GM13976 (cell line): ENCODE data around the gene TAF1D.
"Not testable (repeated sequence)": the region's sequence is repeated elsewhere in the genome, so short reads cannot be mapped to it uniquely, and the experiment has no call there.

Source experiments
- DNase-seq: peaks from one replicate; pipeline ENCODE4 v3.0.0; 2012; ENCODE audit warnings: low spot score
- in situ Hi-C: fragments of 300-500 bp; cut with MboI; formaldehyde crosslinking; loops from one replicate; pipeline ENCODE4 v1.12.0; 2022; ENCODE audit warnings: low sequenced_read_pairs, mixed read lengths, inconsistent platforms; ENCODE audit not compliant: unreplicated experiment
- TF ChIP-seq, protein P1 (sequence below): IDR thresholded peaks from 2 replicates; pipeline ENCODE4 v1.5.1; 2012; ENCODE audit warnings: borderline replicate concordance, mild to moderate bottlenecking; ENCODE audit not compliant: insufficient read depth; ENCODE audit errors: extremely low read depth, missing control alignments, control extremely low read depth

TAF1D gene

DNA sequence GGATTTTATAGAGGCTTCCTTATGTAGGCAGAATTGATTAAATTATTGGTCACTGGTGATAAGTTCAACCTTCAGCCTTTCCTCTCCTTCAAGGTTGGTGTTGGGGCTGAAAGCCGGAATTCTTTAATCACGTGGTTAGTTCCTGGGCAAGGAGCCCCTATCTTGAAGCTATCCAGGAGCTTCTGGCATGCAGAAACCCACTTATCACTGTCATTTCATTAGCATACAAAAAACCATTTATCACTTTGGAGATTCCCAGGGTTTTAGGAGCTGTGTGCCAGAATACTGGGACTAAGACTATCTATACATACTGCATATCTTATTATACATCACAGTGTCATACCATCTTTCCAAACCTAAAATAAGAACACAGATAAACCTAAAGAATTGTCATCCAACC lies 24.3 kb upstream of the TAF1D start:
- in situ Hi-C loops: no loop called here
- no peak for DNase-seq
- TF ChIP-seq, protein P1, sequence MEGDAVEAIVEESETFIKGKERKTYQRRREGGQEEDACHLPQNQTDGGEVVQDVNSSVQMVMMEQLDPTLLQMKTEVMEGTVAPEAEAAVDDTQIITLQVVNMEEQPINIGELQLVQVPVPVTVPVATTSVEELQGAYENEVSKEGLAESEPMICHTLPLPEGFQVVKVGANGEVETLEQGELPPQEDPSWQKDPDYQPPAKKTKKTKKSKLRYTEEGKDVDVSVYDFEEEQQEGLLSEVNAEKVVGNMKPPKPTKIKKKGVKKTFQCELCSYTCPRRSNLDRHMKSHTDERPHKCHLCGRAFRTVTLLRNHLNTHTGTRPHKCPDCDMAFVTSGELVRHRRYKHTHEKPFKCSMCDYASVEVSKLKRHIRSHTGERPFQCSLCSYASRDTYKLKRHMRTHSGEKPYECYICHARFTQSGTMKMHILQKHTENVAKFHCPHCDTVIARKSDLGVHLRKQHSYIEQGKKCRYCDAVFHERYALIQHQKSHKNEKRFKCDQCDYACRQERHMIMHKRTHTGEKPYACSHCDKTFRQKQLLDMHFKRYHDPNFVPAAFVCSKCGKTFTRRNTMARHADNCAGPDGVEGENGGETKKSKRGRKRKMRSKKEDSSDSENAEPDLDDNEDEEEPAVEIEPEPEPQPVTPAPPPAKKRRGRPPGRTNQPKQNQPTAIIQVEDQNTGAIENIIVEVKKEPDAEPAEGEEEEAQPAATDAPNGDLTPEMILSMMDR: no peak

DNA sequence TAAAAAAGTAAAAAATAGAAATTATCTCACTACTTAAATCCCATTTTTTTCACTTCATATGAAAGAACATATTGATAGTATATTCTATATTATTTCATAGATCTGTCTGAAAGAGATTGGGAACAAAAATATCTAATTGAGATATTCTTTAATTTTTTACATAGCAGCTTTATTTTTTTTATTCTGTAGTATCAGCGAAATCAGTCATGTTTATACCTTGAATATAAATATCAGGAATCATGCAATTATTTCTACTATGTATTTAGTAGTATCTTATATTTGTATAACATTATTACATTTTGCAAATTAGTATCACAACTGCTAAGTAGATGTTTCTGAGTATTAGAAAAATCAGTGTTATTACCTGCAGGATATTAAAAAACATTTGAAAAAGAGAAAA lies 20.6 kb upstream of the TAF1D start:
- TF ChIP-seq, protein P1: no peak
- no peak for DNase-seq
- in situ Hi-C loops: no loop called here

DNA sequence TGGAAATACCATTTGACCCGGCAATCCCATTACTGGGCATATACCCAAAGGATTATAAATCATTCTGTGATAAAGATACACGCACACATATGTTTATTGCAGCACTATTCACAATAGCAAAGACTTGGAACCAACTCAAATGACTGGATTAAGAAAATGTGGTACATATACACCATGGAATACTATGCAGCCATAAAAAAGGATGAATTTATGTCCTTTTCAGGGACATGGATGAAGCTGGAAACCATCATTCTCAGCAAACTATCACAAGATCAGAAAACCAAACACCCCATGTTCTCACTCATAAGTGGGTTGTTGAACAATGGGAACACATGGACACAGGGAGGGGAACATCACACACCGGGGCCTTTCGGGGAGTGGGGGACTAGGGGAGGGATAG lies 17.8 kb upstream of the TAF1D start:
- DNase-seq, in situ Hi-C loops: not testable (repeated sequence)

DNA sequence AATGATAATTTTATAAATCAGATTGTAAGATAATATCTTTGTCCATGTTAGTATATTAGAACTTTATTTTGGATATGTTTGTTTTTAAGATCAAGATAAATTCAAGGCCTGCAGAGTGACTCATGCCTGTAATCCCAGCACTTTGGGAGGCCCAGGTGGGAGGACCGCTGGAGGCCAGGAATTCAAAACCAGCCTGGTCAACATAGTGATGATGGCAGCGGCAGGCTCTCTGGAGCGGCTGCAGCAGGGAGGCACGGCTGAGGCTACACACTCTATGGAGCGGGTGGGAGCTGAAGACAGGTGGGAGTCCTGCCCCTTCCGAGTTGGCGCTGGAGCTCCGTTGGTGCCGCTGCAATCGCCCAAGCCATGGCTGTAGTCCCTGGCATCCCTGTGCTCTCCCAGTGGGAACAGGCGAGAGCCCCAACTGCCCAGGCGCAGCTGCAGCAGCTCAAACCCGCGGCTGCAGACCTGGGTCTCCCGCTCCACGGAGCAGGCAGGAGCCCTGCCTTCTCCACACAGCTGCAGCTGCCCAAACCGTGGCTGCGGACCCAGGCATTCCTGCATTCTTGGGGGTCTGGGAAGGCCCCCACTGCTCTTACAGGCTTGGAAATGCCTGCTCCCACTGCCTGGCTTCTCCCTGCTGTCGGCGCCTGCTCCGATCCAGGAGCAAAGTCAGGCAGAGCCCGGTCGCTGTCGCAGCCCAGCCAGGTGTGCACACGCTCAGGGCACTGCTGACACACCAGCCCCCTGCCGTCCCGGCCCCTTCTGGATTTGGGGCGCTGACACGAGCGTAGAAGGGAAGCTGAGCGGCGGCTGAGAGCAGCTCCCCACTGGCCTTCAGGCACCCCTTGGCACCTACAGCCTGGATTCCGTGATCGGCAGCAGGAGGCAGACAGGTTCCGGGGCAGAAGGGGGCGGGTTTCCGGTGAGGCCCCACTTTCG lies 16.9 kb upstream of the TAF1D start:
- TF ChIP-seq, protein P1: no peak

DNA sequence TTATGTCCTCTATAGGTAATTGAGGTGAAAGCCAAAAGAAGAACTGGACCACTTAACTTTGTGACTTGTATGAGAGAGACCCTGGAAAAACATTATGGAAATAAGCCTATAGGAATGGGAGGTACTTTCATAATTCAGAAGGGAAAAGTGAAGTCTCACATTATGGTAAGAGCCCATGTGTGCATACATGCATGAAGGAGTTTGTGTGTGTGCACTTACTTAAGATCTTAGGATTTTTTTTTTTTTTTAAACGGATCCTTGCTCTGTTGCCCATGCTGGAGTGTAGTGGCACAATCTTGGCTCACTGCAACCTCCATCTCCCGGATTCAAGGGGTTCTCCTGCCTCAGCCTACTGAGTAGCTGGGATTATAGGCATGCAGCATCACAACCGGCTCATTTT lies 16.0 kb upstream of the TAF1D start:
- in situ Hi-C loops: no loop called here
- no peak for DNase-seq
- TF ChIP-seq, protein P1: no peak

More for the DNA sequence above, 16.9 kb upstream of the TAF1D start:
- in situ Hi-C loops: no loop called here
- DNase-seq: no peak

DNA sequence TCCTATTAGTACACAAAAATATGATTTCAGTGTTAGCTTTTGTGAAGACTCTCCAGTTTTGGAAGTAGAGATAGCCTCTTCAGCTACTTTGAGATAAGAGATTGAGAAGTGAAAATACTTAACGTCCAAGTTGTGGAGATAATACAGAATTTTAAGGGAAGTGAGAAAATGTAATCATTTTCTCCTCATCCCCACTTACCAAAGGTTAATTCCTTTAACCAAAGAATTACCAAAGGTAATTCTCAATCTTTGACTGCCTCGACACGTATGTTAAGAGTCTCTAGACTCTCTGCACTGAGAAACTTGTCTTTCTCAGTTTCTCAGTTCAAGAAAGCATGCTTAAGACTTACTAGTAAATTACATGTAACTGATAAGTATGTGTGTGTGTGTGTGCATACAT lies 15.5 kb upstream of the TAF1D start:
- TF ChIP-seq, protein P1: no peak
- DNase-seq: peak; percentile 28
- in situ Hi-C loops: no loop called here

DNA sequence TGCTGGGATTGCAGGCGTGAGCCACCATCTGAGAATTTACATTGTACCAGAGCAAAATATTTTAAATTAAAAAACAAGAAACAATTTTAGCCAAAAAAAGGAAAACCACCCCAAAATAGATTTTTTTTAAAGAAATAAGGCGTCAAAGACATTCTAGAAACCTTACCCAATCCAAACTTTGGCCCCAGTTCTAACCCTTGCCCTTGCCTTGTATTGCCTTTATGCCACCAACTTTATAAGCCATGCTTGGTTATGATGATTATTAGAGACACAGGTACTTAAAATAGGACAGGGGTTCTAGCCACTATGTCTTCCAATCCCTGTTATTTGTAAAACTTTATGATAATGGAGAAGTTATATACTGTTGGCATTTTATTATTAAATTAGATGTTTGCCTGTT lies 11.9 kb upstream of the TAF1D start:
- in situ Hi-C loops: no loop called here
- TF ChIP-seq, protein P1: no peak
- DNase-seq: no peak
